Adrenal gland (tissue), 12 donors: ENCODE measurements around the gene CEACAM6. TPM values are rescaled to one million over a fixed set of nuclear protein-coding genes. Genes with fewer than 3 reads are reported as not detected.

ENCODE experiments used
- DNase-seq, 7 donors: peaks; one replicate each; pipeline ENCODE4 v3.0.0-alpha.2; 2019 to 2020
- H3K27ac ChIP-seq, 5 donors: fragments of 200-600 bp; sonication (generic) in 4 of 5; 1 replicate in 3 of 5; 2 replicates in 2 of 5; pipeline versions ENCODE4 v1.5.1 to v1.8.0; 2016 to 2020; ENCODE audit warnings: mild to moderate bottlenecking in 1 of 5
- H3K27me3 ChIP-seq: fragments of 200-600 bp; 2 replicates; pipeline ENCODE4 v1.8.0; 2021
- H3K36me3 ChIP-seq, 2 donors: fragments of 200-600 bp; replicated peaks in 1 of 2; 1 replicate in 1 of 2; 2 replicates in 1 of 2; pipeline versions ENCODE4 v1.5.1 to v1.8.0; 2018 to 2022
- H3K4me1 ChIP-seq, 2 donors: fragments of 200-600 bp; replicated peaks in 1 of 2; 1 replicate in 1 of 2; 2 replicates in 1 of 2; pipeline versions ENCODE4 v1.5.1 to v1.8.0; 2018 to 2021
- H3K4me3 ChIP-seq, 4 donors: fragments of 200-600 bp; sonication (generic) in 3 of 4; one replicate each; pipeline ENCODE4 v1.5.1; 2016 to 2018
- H3K9me3 ChIP-seq, 3 donors: fragments of 200-600 bp; sonication (generic) in 1 of 3; replicated peaks in 1 of 3; 1 replicate in 2 of 3; 2 replicates in 1 of 3; pipeline versions ENCODE4 v1.5.1 to v1.8.0; 2016 to 2021
- POLR2A ChIP-seq, 2 donors: fragments of 450-650 bp; IDR thresholded peaks; one replicate each; pipeline ENCODE4 v1.6.1; 2017; ENCODE audit warnings: antibody characterized with exemption in 2 of 2, mild to moderate bottlenecking in 2 of 2, moderate library complexity in 1 of 2
- WGBS, 4 donors: extraction: QIAGEN DNeasy Blood & Tissue Kit in 2 of 4; methylation state at CpG; one replicate each; pipeline versions ENCODE4 v1.1.5 to v1.1.7; 2013 to 2017; 5-methylcytosine and 5-hydroxymethylcytosine counted together
- intact Hi-C, 2 donors: fragments of 100-400 bp; cut with DNase I; formaldehyde crosslinking; loops; one replicate each; pipeline versions ENCODE4 v1.14.1 to v1.15.0; 2022 to 2023
- polyA plus RNA-seq, 3 donors: library from polyadenylated mRNA; stranded (reverse); fragments of 200-250 nt in 2 of 3; fragments of 350-450 nt in 1 of 3; fragmentation: Illumina TruSeq in 1 of 3; extraction: RNeasy Lipid Tissue Mini Kit (QIAGEN cat#74804) in 1 of 3; gene quantifications; one replicate each; pipeline ENCODE4 v1.2.3, GENCODE V29; 2013 to 2014
- total RNA-seq, 9 donors: library from RNA; depleted of rRNA in 4 of 9; stranded (reverse); fragments of >200 nt in 4 of 9; fragments of 120-200 nt in 1 of 9; fragmentation: NEBNext Ultra II Directional in 1 of 9; extraction: Animal tissue kit (Norgen Biotek cat#: 25700) in 1 of 9; gene quantifications; one replicate each; pipeline versions ENCODE4 v1.1.0 to v1.2.4, GENCODE V29; 2013 to 2023
- TF ChIP-seq, protein P1 (sequence below), 6 experiments: fragments of 450-650 bp in 4 of 6; fragments of 200-600 bp in 2 of 6; sonication (generic) in 1 of 6; IDR thresholded peaks; 1 replicate in 5 of 6; 2 replicates in 1 of 6; pipeline versions ENCODE4 v1.5.1 to v1.8.0; 2016 to 2021; ENCODE audit warnings: antibody characterized with exemption in 6 of 6, mild to moderate bottlenecking in 2 of 6, moderate library complexity in 1 of 6
- donor health status: healthy with polysubstance abuse.
- donor health status: Bipolar disorder and iron deficiency.
- donor health status: DM: yes; HTN: yes; CAD: no.
- donor health status: DM: no; HTN: no; CAD: no.
- donor health status: DM: no; HTN: no; CAD: no.
- donor health status: DM: yes; HTN: yes; CAD: no.

Gene CEACAM6
- total and polyA plus RNA-seq, 12 donors, result 0.06 to 0.76 (median 0.24) TPM; not detected in 5

DNA sequence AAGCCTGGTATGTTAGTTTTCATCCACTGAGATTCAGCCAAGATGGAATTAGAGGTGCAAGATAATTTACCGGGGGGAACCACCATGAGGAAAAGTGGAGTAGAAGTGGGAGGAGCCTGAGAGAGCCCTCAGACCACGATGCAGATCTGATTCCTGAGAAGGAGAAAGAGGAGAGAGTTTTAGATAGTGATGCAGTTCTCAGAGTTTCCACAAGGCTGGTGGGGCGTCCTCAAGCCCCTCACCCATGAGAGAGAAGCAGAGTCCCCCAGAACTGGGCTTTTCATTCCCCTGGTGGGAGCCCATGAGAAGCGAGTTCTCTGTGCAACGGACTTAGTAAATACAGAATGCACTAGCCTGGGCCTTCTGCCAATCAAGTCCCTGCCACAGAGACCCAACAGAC is 28.8 kb upstream of the CEACAM6 start:
- no peak for DNase-seq
- intact Hi-C loops, result no loop called here
- TF ChIP-seq POLR2A (IDR thresholded peaks at IDR 0.05), result no peak
- TF ChIP-seq, protein P1, sequence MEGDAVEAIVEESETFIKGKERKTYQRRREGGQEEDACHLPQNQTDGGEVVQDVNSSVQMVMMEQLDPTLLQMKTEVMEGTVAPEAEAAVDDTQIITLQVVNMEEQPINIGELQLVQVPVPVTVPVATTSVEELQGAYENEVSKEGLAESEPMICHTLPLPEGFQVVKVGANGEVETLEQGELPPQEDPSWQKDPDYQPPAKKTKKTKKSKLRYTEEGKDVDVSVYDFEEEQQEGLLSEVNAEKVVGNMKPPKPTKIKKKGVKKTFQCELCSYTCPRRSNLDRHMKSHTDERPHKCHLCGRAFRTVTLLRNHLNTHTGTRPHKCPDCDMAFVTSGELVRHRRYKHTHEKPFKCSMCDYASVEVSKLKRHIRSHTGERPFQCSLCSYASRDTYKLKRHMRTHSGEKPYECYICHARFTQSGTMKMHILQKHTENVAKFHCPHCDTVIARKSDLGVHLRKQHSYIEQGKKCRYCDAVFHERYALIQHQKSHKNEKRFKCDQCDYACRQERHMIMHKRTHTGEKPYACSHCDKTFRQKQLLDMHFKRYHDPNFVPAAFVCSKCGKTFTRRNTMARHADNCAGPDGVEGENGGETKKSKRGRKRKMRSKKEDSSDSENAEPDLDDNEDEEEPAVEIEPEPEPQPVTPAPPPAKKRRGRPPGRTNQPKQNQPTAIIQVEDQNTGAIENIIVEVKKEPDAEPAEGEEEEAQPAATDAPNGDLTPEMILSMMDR (IDR thresholded peaks at IDR 0.05), result no peak
- Histone ChIP-seq H3K4me3 (no peak overlapping the region), H3K27ac (no peak overlapping the region), H3K9me3 (no peaks in the 10 kb centered on the region), H3K36me3 (no peaks in the 10 kb centered on the region), H3K27me3 (peaks cover 17% of the 10 kb centered on the region), H3K4me1 (no peaks in the 10 kb centered on the region)
- 24 to 35% (median 25%) methylated on average over 5 of the region's 5 CpGs for WGBS, 4 donors

DNA sequence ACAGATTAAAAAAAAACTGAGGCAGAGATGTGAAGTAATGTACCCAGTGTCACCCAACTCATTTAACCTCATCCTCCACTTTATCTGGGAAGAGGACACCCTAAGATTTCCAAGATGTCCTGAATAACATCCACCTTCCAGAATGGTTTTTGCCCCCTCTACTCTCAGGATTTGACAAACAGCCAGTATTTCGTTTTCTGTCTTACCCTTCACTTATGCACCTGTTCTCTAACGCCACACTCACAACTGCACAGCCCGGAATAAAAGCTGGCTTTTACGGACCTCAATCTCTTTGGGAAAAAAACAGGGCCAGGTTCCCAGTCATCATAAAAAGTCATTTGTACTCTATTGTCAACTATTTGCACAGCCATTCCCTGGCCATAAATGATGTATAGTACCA is 21.2 kb upstream of the CEACAM6 start:
- H3K4me1 ChIP-seq, result no peaks in the 10 kb centered on the region
- WGBS, 4 donors, result 65 to 78% (median 71%) methylated on average over 4 of the region's 4 CpGs
- H3K27me3 ChIP-seq, result peaks cover 11% of the 10 kb centered on the region
- no peak for TF ChIP-seq POLR2A (IDR thresholded peaks at IDR 0.05)
- TF ChIP-seq, protein P1 (IDR thresholded peaks at IDR 0.05), result no peak
- no peaks in the 10 kb centered on the region for H3K36me3 ChIP-seq
- no peak overlapping the region for H3K4me3 ChIP-seq
- intact Hi-C loops, result no loop called here
- no peak for DNase-seq
- H3K9me3 ChIP-seq, result no peaks in the 10 kb centered on the region
- no peak overlapping the region for H3K27ac ChIP-seq

DNA sequence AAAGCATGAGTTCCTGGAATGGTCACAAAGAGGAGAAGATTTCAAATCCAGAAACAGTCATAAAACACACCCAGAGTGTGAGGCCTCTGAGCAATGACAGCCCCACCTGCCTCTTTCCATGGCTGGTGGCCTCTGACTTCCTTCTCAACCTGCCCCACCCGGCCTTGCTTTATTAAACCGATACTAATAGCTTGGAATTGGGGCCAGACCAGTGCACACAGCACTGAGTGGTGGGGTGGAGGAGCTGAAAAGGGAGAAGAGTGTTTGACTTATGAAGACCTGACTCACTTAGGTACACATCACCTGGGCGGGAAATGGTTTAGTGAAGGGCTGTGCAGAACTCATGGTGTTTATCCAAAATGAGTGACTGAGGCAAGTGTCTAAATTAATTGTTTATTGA is 20.7 kb upstream of the CEACAM6 start:
- 57 to 75% (median 67%) methylated on average over 3 of the region's 3 CpGs for WGBS, 4 donors
- intact Hi-C loops, result no loop called here
- TF ChIP-seq, protein P1 (IDR thresholded peaks at IDR 0.05), result no peak
- TF ChIP-seq POLR2A (IDR thresholded peaks at IDR 0.05), result no peak
- H3K4me1 ChIP-seq, result no peaks in the 10 kb centered on the region
- DNase-seq, result no peak
- H3K27ac ChIP-seq, result no peak overlapping the region
- H3K36me3 ChIP-seq, result no peaks in the 10 kb centered on the region
- H3K27me3 ChIP-seq, result peaks cover 11% of the 10 kb centered on the region
- H3K9me3 ChIP-seq, result no peaks in the 10 kb centered on the region
- no peak overlapping the region for H3K4me3 ChIP-seq

DNA sequence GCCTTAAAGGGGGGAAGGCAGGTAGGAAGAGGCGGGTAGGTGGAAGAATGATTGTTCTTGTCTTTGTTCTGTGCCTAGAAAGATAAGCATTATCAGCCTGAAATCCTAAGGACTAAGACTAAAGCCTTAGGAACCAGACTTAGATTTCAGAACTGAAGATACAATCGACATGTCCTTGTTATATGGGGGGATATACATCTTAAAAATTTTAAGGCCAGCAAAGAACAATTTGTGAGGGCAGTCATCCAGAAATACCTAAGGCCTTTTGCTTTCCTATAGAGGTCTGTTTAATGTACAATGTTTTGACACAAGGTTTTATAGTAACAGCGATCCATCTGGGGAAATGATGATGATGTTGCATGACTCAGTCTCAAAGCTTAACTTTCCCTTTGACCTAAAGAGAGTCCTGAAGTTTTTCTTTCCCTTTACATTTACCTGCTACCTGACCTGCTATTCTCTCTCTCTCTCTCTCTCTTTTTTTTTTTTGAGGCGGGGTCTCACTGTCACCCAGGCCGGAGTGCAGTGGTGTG is 20.2 kb upstream of the CEACAM6 start:
- Histone ChIP-seq H3K27ac (no peak overlapping the region), H3K36me3 (no peaks in the 10 kb centered on the region), H3K27me3 (peaks cover 11% of the 10 kb centered on the region), H3K4me1 (no peaks in the 10 kb centered on the region), H3K4me3 (no peak overlapping the region), H3K9me3 (no peaks in the 10 kb centered on the region)
- WGBS, 4 donors, result 74 to 76% (median 75%) methylated on average over 5 of the region's 5 CpGs
- intact Hi-C loops, result no loop called here
- no peak for TF ChIP-seq POLR2A (IDR thresholded peaks at IDR 0.05)
- TF ChIP-seq, protein P1 (IDR thresholded peaks at IDR 0.05), result no peak
- DNase-seq, result no peak
